GM15510 (cell line): ENCODE results near the gene OR1I1.

Experiments used
- POLR2A ChIP-seq: IDR thresholded peaks from 3 replicates; pipeline ENCODE4 v1.6.1; 2011; ENCODE audit warnings: borderline replicate concordance; ENCODE audit not compliant: insufficient read length; ENCODE audit errors: extremely low read depth

OR1I1 gene

DNA sequence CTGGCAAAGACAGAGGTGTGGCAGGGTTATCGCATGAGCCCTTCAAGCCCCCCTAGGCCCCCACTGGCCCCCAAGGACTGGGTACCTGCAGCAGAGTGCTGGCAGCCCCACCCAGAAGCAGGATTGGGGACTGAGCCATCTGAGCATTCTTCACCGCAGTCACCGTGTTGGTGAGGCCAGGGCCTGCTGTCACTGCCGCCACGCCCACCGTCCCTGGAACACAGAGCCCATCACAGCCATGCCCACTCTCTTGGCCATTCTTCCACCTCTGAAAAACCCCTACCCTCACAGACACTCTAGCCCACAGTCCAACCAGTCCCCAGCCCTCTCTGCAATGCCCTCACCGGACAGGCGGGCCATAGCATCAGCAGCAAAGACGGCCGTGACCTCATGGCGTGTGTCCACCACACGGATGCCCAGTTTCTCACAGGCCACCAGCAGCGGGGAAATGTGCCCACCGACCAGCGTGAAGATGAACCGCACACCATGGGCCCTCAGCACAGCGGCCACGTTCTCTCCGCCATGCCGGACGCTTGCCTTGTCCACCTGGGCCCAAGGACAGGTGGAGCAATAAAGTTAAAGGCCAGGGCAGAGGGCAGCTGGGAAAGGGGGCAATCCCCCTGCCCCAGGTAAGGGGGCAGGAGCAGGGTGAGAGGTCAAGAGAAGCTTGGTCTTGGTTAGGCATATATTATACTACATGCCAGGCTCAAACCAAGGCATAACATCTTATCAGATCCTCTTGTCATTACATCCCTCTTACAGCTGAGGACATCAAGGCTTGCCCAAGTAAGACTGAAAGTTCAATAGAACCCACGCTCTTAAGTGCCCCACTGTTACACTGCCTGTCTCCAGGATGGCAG, 41.2 kb downstream of the OR1I1 start:
- TF ChIP-seq POLR2A = no peak

DNA sequence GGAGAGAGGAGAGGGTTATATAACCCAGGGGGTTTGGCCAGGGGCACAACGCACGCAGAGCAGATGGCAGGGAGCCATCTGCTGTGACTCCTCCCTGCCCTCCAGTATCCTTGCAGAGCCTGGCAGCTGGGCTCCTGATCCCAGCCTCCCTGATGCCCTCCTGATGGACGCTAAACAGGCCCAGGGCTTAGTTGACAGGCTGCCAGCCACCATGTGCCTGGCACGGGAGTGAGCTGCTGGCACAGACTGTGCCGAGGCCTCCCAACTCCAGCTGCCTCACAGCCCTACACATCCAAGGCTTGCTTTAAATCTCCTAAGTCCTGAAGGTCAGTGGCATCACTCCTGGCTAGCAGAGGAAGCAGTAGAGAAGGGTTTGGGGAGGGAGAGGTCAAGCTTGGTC, 41.9 kb downstream of the OR1I1 start:
- no peak for TF ChIP-seq POLR2A

DNA sequence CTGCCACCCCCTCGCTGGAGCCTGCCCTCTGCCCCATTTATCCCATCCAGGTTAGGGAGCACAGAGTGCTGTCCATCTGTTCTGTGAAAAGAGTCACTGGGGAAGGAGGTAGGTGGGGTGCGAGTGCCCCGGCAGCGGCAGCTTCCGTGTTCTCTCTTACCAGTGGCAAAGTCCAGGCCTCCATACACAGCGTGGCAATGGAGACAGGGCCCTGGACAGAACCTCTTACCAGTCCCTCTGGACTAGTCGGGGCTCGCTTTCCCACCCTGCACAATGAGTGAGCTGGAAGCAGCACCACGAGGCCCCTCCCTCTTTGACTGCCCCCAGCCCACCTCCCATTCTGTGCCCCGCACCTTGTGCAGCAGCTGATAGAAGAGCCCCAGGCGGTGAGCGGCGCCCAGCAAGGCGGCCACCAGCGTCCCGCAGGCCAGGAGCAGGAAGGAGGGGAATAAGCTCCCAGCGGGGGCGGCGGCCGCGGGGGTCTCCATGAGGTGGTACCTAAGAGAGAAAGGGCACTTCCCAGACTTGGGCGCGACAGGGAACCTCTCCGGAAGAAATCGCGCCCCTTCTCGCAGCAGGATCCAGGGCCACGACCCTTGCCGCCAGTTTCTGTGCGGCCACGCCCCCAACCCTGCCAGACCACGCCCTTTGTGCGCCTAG, 42.7 kb downstream of the OR1I1 start:
- TF ChIP-seq POLR2A = no peak

DNA sequence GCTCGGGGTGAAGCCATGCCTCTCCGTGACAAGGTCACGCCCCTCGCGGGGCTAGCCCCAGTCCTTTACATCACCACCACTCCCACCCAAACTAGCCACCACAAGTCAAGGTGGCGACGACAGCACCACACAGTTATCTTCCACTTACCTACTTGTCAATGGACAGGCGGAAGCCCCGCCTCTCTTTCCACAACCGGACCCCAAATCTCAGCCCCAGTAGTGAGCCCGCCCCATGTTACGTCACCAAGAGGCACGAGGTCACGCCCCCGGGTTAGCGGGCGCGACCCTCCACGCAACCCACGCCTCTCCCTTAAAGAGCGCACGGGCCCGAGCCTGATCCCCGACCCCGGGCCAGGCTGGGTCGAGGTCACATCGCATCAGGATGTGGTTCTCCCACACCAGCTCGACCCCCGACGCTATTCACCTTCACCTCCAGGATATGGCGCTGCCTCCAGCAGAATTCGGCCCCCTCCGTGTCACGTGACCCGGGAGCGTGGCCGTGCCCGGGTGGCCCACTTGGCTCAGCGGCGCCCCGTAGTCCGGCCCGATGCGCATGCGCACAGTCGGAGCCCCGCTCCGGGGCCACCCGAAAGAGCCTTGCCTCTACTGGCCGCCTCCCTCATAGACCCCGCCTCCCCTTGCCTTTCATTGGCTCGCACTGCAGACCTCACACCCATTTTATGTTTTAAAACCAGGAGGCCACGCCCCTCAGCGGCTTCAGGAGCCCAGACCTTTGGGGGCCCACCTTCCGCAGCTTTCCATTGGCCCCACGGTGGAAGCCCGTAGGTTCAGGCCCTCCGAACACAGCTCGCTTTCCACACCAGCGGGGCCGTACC, 43.4 kb downstream of the OR1I1 start:
- TF ChIP-seq POLR2A = peak; percentile 63

DNA sequence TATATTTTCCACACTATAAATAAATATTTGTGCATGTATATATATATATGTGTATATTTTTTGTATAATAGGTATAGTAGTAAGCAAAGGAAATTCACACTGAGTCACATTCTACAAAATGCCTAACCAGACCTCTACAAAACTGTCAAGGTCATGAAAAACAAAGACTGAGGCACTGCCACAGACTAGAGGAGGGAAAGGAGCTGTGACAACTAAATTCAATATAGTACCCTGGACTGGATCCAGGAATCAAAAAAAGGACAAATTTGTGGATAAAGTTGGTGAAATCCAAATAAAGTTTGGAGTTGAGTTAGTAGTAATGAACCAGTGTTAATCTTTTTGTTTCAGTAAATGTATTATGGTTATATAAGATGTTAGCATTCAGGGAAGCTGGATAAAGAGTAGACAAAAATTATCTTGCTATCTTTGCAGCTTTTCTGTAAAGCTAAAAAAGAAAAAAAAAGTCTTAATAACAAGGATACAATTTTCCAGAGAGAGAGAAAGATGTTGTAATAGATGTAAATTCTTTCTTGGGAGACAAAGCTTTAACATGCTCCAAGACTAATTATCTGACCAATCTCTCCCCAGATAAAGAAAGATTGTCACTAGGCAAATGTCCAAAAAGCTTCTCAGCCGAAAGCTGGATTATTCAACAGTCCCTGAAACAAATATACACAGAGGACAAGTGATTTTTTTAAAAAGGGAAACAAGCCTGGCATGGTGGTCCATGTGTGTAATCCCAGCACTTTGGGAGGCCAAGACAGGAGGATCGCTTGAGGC, 44.3 kb downstream of the OR1I1 start:
- no peak for TF ChIP-seq POLR2A

DNA sequence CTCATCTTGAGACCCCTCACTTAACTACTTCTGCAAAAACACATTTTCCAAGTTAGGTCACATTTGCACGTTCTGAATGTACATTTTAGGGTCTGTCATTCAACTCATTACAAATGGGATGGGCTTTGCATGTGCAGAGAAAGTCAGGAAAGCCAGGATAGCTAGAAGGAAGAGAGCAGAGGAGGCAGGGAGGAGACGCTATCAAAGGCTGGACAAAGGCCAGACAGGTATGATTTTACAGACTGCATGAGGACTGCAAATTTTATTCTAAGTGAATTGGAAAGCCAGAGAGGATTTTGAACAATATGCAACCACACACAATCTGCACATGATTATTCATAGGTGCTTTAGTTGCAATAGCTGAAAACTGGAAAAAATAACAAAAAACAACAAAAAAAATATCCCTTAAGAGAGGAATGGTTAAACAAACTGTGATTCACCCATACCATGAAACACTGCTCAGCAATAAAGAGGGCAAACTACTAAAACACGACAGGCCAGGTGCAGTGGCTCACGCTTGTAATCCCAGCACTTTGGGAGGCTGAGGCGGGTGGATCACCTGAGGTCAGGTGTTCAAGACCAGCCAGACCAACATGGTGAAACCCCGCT, 46.3 kb downstream of the OR1I1 start:
- TF ChIP-seq POLR2A = no peak

DNA sequence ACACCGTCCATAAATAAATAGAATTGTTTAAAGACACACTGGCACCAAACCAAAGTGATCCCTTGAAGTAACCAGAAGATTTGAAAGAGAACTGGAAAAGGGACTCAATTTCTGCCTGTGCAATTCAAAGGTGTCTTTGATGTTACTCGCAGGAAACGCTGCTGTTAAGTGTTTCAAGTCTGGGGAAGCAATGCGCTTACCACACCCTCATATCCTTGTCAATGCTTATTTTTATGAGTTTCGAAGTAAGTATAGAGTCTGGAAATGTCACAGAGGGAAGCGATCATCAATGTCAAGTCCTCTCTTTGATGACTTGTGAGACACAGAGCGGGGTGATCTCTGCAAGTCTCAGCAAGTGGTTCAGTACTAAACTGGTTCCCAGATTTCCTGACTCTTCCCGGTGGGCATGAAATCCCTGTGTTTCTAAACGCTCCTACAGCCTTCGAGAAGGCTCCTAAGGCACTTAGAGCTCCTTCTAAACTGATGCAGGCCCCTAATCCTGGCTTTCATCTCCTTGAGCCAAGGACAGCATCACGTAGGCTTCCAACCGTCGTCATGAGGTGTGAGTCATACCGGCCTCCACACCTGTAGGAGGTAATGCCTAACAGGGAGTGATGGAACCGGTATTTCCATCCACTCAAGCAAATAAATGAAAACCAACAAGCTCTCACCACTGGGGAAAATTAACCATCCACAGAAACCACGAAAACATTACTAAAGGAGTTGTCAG, 48.0 kb downstream of the OR1I1 start:
- TF ChIP-seq POLR2A = no peak

DNA sequence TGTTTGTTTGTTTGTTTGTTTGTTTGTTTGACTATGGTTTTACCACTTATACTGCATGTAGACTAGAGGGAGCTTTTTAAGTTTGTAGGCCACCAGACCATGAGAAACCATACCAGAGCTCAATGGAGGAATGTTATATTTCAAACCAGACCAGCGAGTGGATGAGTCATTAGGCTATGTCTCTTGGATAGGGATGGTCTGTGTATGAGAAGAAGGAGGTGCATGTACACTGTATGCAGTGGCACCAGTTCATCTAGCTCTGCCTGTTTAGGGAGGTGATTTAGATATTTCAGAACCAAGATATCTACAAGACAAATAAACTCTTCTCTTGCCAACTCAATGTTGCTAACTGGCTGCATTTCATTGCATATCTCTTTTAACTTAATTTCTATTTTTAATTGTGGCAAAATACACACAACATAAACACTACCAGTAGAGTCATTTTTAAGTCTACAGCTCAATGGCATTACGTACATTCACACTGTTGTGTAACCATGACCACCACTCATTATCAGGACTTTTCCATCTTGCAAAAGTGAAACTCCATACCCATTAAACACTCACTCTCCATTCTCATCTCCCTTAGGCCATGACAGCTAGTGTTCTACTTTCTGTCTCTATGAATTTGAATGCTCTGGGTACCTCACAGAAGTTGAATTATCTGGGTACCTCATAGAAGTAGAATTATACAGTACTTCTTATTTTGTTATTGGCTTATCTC, 54.4 kb downstream of the OR1I1 start:
- no peak for TF ChIP-seq POLR2A

DNA sequence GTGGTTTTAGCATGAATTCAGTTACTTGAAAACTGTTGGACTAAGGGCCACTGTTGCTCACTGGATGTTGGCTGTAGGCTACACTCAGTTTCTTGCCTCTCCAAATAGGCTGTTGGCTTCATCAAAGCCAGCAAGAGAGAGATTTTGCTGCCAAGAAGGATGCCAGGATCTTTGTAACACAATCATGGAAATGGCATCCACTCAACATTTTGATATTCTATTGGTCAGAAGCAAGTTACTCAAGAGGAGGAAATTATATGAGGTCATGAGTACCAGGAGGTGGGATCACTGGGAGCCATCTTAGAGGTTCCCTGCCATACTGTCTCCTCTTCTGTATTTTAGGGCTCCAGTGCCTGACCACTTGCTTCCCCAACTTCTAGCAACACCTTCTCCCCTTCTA, 55.8 kb downstream of the OR1I1 start:
- no peak for TF ChIP-seq POLR2A

DNA sequence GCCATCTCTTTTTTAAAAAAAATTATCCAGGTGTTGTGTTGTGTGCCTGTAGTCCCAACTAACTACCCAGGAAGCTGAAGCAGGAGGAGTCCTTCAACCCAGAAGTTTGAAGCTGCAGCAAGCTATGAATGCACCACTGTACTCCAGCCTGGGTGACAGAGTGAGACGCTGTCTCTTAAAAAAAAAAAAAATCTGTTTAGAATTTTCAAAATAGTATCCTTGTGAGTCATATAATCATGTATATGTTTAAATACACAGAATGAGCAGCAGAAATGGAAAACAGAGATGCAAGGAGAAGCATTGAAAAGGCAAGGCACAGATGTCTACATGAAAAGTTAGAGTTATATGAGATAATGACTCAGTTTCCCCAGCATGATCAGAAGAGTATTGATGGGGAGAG, 56.4 kb downstream of the OR1I1 start:
- TF ChIP-seq POLR2A = no peak

DNA sequence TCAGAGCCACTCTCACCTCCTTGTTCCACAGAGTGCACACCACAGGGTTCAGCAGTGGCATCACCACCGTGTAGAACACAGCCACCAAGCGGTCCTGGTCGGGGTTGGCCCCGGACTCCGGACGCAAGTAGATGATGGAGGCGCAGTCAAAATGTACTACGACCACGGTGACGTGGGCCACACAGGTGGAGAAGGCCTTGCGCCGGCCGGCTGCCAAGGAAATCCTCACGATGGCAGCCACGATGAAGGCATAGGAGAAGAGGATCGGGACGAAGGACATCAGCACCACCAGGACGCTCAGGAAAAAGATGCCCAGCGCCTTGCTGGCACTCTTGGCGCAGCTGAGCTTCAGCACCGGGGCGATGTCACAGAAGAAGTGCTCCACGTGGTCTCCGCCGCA, 59.1 kb downstream of the OR1I1 start:
- TF ChIP-seq POLR2A = no peak

DNA sequence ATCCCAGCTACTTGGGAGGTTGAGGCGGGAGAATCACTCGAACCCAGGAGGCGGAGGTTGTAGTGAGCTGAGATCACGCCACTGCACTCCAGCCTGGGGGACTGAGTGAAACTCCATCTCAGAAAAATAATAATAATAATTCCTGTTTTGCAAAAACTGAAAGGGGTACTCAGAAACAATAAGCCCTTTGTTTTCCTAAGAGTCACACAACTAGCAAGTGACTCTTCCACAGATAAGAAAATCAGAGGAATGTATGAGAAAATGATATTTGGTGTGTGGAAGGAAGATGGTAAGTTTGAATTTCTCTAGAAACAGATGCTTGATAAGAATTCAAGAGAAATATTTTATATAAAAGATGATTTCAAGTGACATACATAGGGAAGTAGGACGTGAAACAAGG, 60.3 kb downstream of the OR1I1 start:
- no peak for TF ChIP-seq POLR2A
